OCI-LY3 (cell line): ENCODE data around the gene SLC26A3.

Experiments
- CTCF ChIP-seq: fragments of 200-600, 300-600 bp; sonication (generic); IDR thresholded peaks from 2 replicates; pipeline ENCODE4 v1.5.1; 2014; ENCODE audit warnings: antibody characterized with exemption, low read length, low read depth
- EZH2phosphoT487 ChIP-seq: fragments of 200-600 bp; shearing (Covaris generic); IDR thresholded peaks from 2 replicates; pipeline ENCODE4 v1.6.1; 2018; ENCODE audit warnings: antibody characterized with exemption, mixed run types, low read depth

- TF ChIP-seq CTCF = no peak
- TF ChIP-seq EZH2phosphoT487 = no peak
These were observed 25.5 kb upstream of the SLC26A3 start for GRCh38 chr7:107828540-107828939.
